K562 (cell line): ENCODE measurements around the gene TRIO. TPM values are rescaled to one million over a fixed set of nuclear protein-coding genes. Genes with fewer than 3 reads are reported as not detected.

ENCODE experiments used
- ATAC-seq: fragments of 200-7000 bp; cut with Tn5 transposase; 3 replicates; pipeline ENCODE4 v1.9.1; 2020; ENCODE audit warnings: moderate library complexity
- BruUV-seq: library from RNA; stranded (reverse); fragments of 400-500 nt; replicated peaks from 2 replicates; lab custom pipeline; 2021; lab: Mats Ljungman, UMichigan
- CTCF ChIA-PET: fragments of 300-600 bp; formaldehyde crosslinking; extraction: SDS; loops from one replicate; lab custom pipeline; 2021; ENCODE audit warnings: low intra/inter-chr PET ratio; lab: Yijun Ruan, JAX
- POLR2A ChIA-PET: fragments of 300-600, 350-650 bp; sonication (Branson Sonifier 250); formaldehyde crosslinking; extraction: SDS; loops from one replicate; lab custom pipeline; 2021; ENCODE audit warnings: antibody characterized with exemption, inconsistent platforms; lab: Yijun Ruan, JAX
- DNase-seq, 4 experiments: peaks; one replicate each; pipeline versions ENCODE4 v3.0.0 to v3.0.0-alpha.2; 2011 to 2018; ENCODE audit warnings: low spot score in 3 of 4, mixed read lengths in 3 of 4; ENCODE audit errors: extremely low read depth in 1 of 4
- FAIRE-seq: peaks from 2 replicates; lab custom pipeline; 2011; peaks lifted over from hg19 to GRCh38; lab: Jason Lieb, UNC
- H2AFZ ChIP-seq: 2 replicates; pipeline ENCODE4 v1.6.0; 2011; ENCODE audit warnings: low read depth, low read length, control low read depth, inconsistent platforms
- H3K27ac ChIP-seq: fragments of 200-600 bp; 3 replicates; pipeline ENCODE4 v1.8.0; 2011; ENCODE audit warnings: low read depth, mild to moderate bottlenecking, control low read depth, inconsistent platforms, low read length, moderate library complexity, mixed read lengths; ENCODE audit errors: extremely low read depth
- H3K27me3 ChIP-seq, 2 experiments: fragments of 300-600 bp in 1 of 2; 2 replicates in 1 of 2; 3 replicates in 1 of 2; pipeline versions ENCODE4 v1.6.0 to v1.8.0; 2011; ENCODE audit warnings: inconsistent platforms in 2 of 2, low read length in 2 of 2, mild to moderate bottlenecking in 1 of 2, mixed read lengths in 1 of 2, moderate library complexity in 1 of 2; ENCODE audit not compliant: control insufficient read depth in 2 of 2, insufficient read depth in 2 of 2
- H3K36me3 ChIP-seq: fragments of 300-600 bp; 3 replicates; pipeline ENCODE4 v1.8.0; 2011; ENCODE audit warnings: mild to moderate bottlenecking, low read length, inconsistent platforms; ENCODE audit not compliant: control insufficient read depth, insufficient read depth
- H3K4me1 ChIP-seq, 2 experiments: fragments of 200-600 bp in 1 of 2; replicated peaks in 1 of 2; 2 replicates in 1 of 2; 3 replicates in 1 of 2; pipeline versions ENCODE4 v1.5.1 to v1.8.0; 2011; ENCODE audit warnings: inconsistent platforms in 2 of 2, low read length in 2 of 2, mild to moderate bottlenecking in 1 of 2, mixed read lengths in 1 of 2, moderate library complexity in 1 of 2; ENCODE audit not compliant: control insufficient read depth in 2 of 2, insufficient read depth in 2 of 2
- H3K4me2 ChIP-seq: 2 replicates; pipeline ENCODE4 v1.6.1; 2011; ENCODE audit warnings: low read length, control low read depth, inconsistent platforms, mixed read lengths; ENCODE audit not compliant: insufficient read depth
- H3K4me3 ChIP-seq: fragments of 200-600 bp; sonication (generic), shearing (Covaris generic); 2 replicates; pipeline ENCODE4 v1.5.1; 2016; ENCODE audit warnings: control low read depth, inconsistent platforms
- H3K79me2 ChIP-seq: fragments of 200-600 bp; 3 replicates; pipeline ENCODE4 v1.8.0; 2011; ENCODE audit warnings: low read length, inconsistent platforms; ENCODE audit not compliant: control insufficient read depth, insufficient read depth
- H3K9ac ChIP-seq, 2 experiments: 2 replicates each; pipeline versions ENCODE4 v1.6.0 to v1.6.1; 2011; ENCODE audit warnings: low read depth in 2 of 2, low read length in 2 of 2, control low read depth in 1 of 2, inconsistent platforms in 1 of 2, mild to moderate bottlenecking in 1 of 2, mixed read lengths in 1 of 2; ENCODE audit not compliant: insufficient read depth in 1 of 2
- H3K9me1 ChIP-seq: one replicate; pipeline ENCODE4 v1.6.0; 2011; ENCODE audit warnings: inconsistent platforms, mild to moderate bottlenecking, low read length, moderate library complexity; ENCODE audit not compliant: control insufficient read depth, insufficient read depth
- H3K9me3 ChIP-seq: replicated peaks from 2 replicates; pipeline ENCODE4 v1.5.1; 2011; ENCODE audit warnings: low read depth, low read length, inconsistent platforms; ENCODE audit not compliant: control insufficient read depth, insufficient read depth
- H4K20me1 ChIP-seq: replicated peaks from 2 replicates; pipeline ENCODE4 v1.6.1; 2011; ENCODE audit warnings: low read length, inconsistent platforms, mixed read lengths; ENCODE audit not compliant: control insufficient read depth, insufficient read depth
- CCAR2 ChIP-seq: fragments of 200-400 bp; formaldehyde crosslinking; IDR thresholded peaks from 2 replicates; pipeline ENCODE4 v1.6.1; 2017; ENCODE audit warnings: mild to moderate bottlenecking, low read depth, low read length
- CCNT2 ChIP-seq: IDR thresholded peaks from 2 replicates; pipeline ENCODE4 v1.6.1; 2011; ENCODE audit warnings: borderline replicate concordance, low read depth, mild to moderate bottlenecking, moderate library complexity, mixed read lengths, low read length; ENCODE audit not compliant: insufficient read length; ENCODE audit errors: extremely low read depth
- CREM ChIP-seq: IDR thresholded peaks from 2 replicates; pipeline ENCODE4 v1.6.1; 2014; ENCODE audit warnings: antibody characterized with exemption, low read depth
- JUN ChIP-seq, 2 experiments: sonication (generic) in 1 of 2; formaldehyde crosslinking in 1 of 2; IDR thresholded peaks; 2 replicates each; pipeline versions ENCODE4 v1.6.1 to v1.8.0; 2012 to 2022; ENCODE audit warnings: borderline replicate concordance in 2 of 2, mild to moderate bottlenecking in 2 of 2, improper control_type of control experiment in 1 of 2, low read depth in 1 of 2, low read length in 1 of 2, missing genetic modification reagents in 1 of 2
- KLF13 ChIP-seq: fragments of 450-650 bp; IDR thresholded peaks from 2 replicates; pipeline ENCODE4 v1.6.1; 2016; ENCODE audit warnings: missing genetic modification characterization, low read depth, mild to moderate bottlenecking, missing compliant biosample characterization, moderate library complexity, borderline replicate concordance
- MED1 ChIP-seq: sonication (generic); formaldehyde crosslinking; IDR thresholded peaks from 2 replicates; pipeline ENCODE4 v1.8.1; 2023; ENCODE audit warnings: missing genetic modification reagents, borderline replicate concordance
- MTA1 ChIP-seq: fragments of 450-650 bp; IDR thresholded peaks from 2 replicates; pipeline ENCODE4 v1.6.1; 2017; ENCODE audit warnings: borderline replicate concordance
- NCOA1 ChIP-seq: fragments of 450-650 bp; IDR thresholded peaks from 2 replicates; pipeline ENCODE4 v1.6.1; 2016; ENCODE audit warnings: low read depth
- NFRKB ChIP-seq: fragments of 450-650 bp; IDR thresholded peaks from 2 replicates; pipeline ENCODE4 v1.6.1; 2016; ENCODE audit warnings: low read depth
- RFX5 ChIP-seq: IDR thresholded peaks from 2 replicates; pipeline ENCODE4 v1.6.1; 2011; ENCODE audit warnings: low read depth, mild to moderate bottlenecking, improper control_type of control experiment, low read length
- TAF15 ChIP-seq: fragments of 200-400 bp; formaldehyde crosslinking; IDR thresholded peaks from 2 replicates; pipeline ENCODE4 v1.6.1; 2017; ENCODE audit warnings: mild to moderate bottlenecking, low read depth, low read length, moderate library complexity
- XRCC5 ChIP-seq: fragments of 200-400 bp; formaldehyde crosslinking; IDR thresholded peaks from 2 replicates; pipeline ENCODE4 v1.6.1; 2017; ENCODE audit warnings: low read depth, mild to moderate bottlenecking, low read length
- ZBTB1 ChIP-seq: sonication (generic); formaldehyde crosslinking; IDR thresholded peaks from 2 replicates; pipeline ENCODE4 v1.8.1; 2023; ENCODE audit warnings: missing genetic modification reagents, low read depth, mild to moderate bottlenecking, borderline replicate concordance
- ZNF24 ChIP-seq: fragments of 450-650 bp; IDR thresholded peaks from 2 replicates; pipeline ENCODE4 v1.6.1; 2016
- ZNF699 ChIP-seq: fragments of 250-450 bp; sonication (Bioruptor Pico); IDR thresholded peaks from 2 replicates; pipeline ENCODE4 v1.8.0; 2021; ENCODE audit warnings: mild to moderate bottlenecking, moderate library complexity; ENCODE audit not compliant: insufficient replicate concordance
- ZNF75A ChIP-seq: fragments of 450-650 bp; formaldehyde crosslinking; IDR thresholded peaks from 2 replicates; pipeline ENCODE4 v1.4.0; 2020; ENCODE audit warnings: mild to moderate bottlenecking
- ZSCAN32 ChIP-seq: fragments of 450-650 bp; formaldehyde crosslinking; IDR thresholded peaks from 2 replicates; pipeline ENCODE4 v1.4.0; 2020; ENCODE audit warnings: mild to moderate bottlenecking, moderate library complexity
- WGBS: fragments of 100-300 bp; shearing (Covaris generic); methylation state at CpG from one replicate; pipeline ENCODE4 v1.1.6; 2016; ENCODE audit warnings: low coverage, mixed read lengths; ENCODE audit not compliant: insufficient coverage; ENCODE audit errors: missing lambda C conversion rate; 5-methylcytosine and 5-hydroxymethylcytosine counted together
- in situ Hi-C: fragments of 300-500 bp; cut with MboI; formaldehyde crosslinking; loops from 4 replicates; pipeline ENCODE4 v1.15.0; 2018; ENCODE audit warnings: inconsistent platforms, mixed read lengths
- intact Hi-C: fragments of 100-400 bp; cut with micrococcal nuclease; formaldehyde crosslinking; loops from 2 replicates; pipeline ENCODE4 v1.14.2; 2022
- polyA plus RNA-seq, 8 experiments: library from polyadenylated mRNA; depleted of rRNA in 4 of 8; stranded (reverse) in 5 of 8; unstranded in 3 of 8; fragments of >200 nt; fragmentation: Nextera tagmentation in 2 of 8; fragmentation: Illumina TruSeq in 1 of 8; extraction: Ambion mirVana in 2 of 8; extraction: Trizol in 1 of 8; gene quantifications; 2 replicates each; pipeline versions ENCODE4 v1.2.1 to v1.2.3, GENCODE V29; 2011 to 2014; ENCODE audit warnings: inconsistent platforms in 1 of 8, missing spikeins in 1 of 8
- total RNA-seq, 7 experiments: library from RNA; depleted of rRNA in 6 of 7; stranded (reverse); fragments of >200 nt in 6 of 7; fragmentation: Illumina TruSeq in 2 of 7; extraction: Trizol in 2 of 7; gene quantifications; 2 replicates each; pipeline versions ENCODE4 v1.2.1 to v1.2.3, GENCODE V29; 2011 to 2021; ENCODE audit warnings: low replicate concordance in 1 of 7

Gene TRIO
- total and polyA plus RNA-seq, 9 of the 15 experiments (the other 6 are each of a cell fraction or from before 2014, with no cell fraction given), result 0.24 to 5.0 (median 1.1) TPM

GRCh38 chr5:14147210-14147609, 4.1 kb downstream of the TRIO start:
- H2AFZ ChIP-seq, result no peak overlapping the region
- CTCF ChIA-PET, result no interaction called here
- H3K36me3 ChIP-seq, result no peaks in the 10 kb centered on the region
- intact Hi-C loops, result no loop called here
- H3K9me1 ChIP-seq, result no peaks in the 10 kb centered on the region
- FAIRE-seq (no peak), DNase-seq (no peak), ATAC-seq (no peak)
- H3K4me2 ChIP-seq, result no peak overlapping the region
- in situ Hi-C loops, result no loop called here
- POLR2A ChIA-PET, result no interaction called here
- H4K20me1 ChIP-seq, result peaks cover 4% of the 10 kb centered on the region
- H3K9ac ChIP-seq, result no peak overlapping the region
- H3K79me2 ChIP-seq, result no peaks in the 10 kb centered on the region
- H3K4me3 ChIP-seq, result no peak overlapping the region
- peaks cover 0 to 27% of the 10 kb centered on the region in 2 experiments; a peak in 2 of 5 replicates for H3K4me1 ChIP-seq
- BruUV-seq, result no TSS peak
- no peak overlapping the region for H3K27ac ChIP-seq
- no peaks in the 10 kb centered on the region for H3K9me3 ChIP-seq
- TF ChIP-seq NFRKB (no peak), NCOA1 (no peak), ZNF75A (CRISPR knock-in tag) (no peak), CCAR2 (no peak), KLF13 (tag) (no peak), RFX5 (no peak), MED1 (CRISPR knock-in tag) (no peak), JUN (IDR thresholded peaks at IDR 0.05; ENCODE audit: borderline replicate concordance, low read depth, low read length) (no peak), JUN (CRISPR knock-in tag; IDR thresholded peaks at IDR 0.05; ENCODE audit: borderline replicate concordance) (no peak), ZSCAN32 (CRISPR knock-in tag) (no peak), MTA1 (no peak), ZNF699 (no peak), CCNT2 (no peak), ZNF24 (no peak), TAF15 (no peak), CREM (no peak), XRCC5 (no peak), ZBTB1 (CRISPR knock-in tag) (no peak)
- peaks cover 16 to 48% of the 10 kb centered on the region in 2 experiments; a peak in 3 of 5 replicates for H3K27me3 ChIP-seq
- WGBS, result 5% methylated on average over 8 of the region's 8 CpGs
